HAP-1 (cell line): ENCODE results near the gene KLHL26.

ENCODE experiments used
- DNase-seq, 2 experiments: peaks; one replicate each; pipeline ENCODE4 v3.0.0-alpha.2; 2016 to 2020; ENCODE audit warnings: low spot score in 2 of 2
- H3K27me3 ChIP-seq: fragments of 250-450 bp; sonication (Bioruptor Pico); 2 replicates; pipeline ENCODE4 v1.5.1; 2020; ENCODE audit warnings: low read depth, mild to moderate bottlenecking, moderate library complexity
- H3K36me3 ChIP-seq: fragments of 250-450 bp; sonication (Bioruptor Pico); replicated peaks from 2 replicates; pipeline ENCODE4 v1.5.1; 2020; ENCODE audit warnings: mild to moderate bottlenecking
- H3K4me1 ChIP-seq: fragments of 250-450 bp; sonication (Bioruptor Pico); 2 replicates; pipeline ENCODE4 v1.5.1; 2020; ENCODE audit warnings: mild to moderate bottlenecking
- H3K4me3 ChIP-seq: fragments of 250-450 bp; sonication (Bioruptor Pico); 2 replicates; pipeline ENCODE4 v1.5.1; 2020; ENCODE audit warnings: mild to moderate bottlenecking, moderate library complexity
- H3K9me3 ChIP-seq: fragments of 250-450 bp; sonication (Bioruptor Pico); 2 replicates; pipeline ENCODE4 v1.5.1; 2020; ENCODE audit warnings: mild to moderate bottlenecking, moderate library complexity
- in situ Hi-C: fragments of 300-500 bp; cut with MboI; formaldehyde crosslinking; loops from 3 replicates; pipeline ENCODE4 v1.14.3; 2020; ENCODE audit warnings: low sequenced_read_pairs, inconsistent platforms, mixed read lengths

The KLHL26 gene

GRCh38 chr19:18637673-18638630 is 1.1 kb downstream of the KLHL26 start:
- H3K36me3 ChIP-seq, result no peaks in the 10 kb centered on the region
- peaks cover 9% of the 10 kb centered on the region for H3K4me1 ChIP-seq
- H3K27me3 ChIP-seq, result no peaks in the 10 kb centered on the region
- H3K4me3 ChIP-seq, result peak overlapping the region; percentile 90
- in situ Hi-C loops, result no loop called here
- DNase-seq, result peak; percentile 37 to 56
- no peaks in the 10 kb centered on the region for H3K9me3 ChIP-seq

- DNase-seq, result no peak
- Histone ChIP-seq H3K4me3 (no peak overlapping the region), H3K9me3 (no peaks in the 10 kb centered on the region), H3K36me3 (no peaks in the 10 kb centered on the region), H3K27me3 (no peaks in the 10 kb centered on the region), H3K4me1 (peaks cover 9% of the 10 kb centered on the region)
- in situ Hi-C loops, result no loop called here
Measured at GRCh38 chr19:18639706-18640243, 2.9 kb downstream of the KLHL26 start.

- no peak for DNase-seq
- in situ Hi-C loops, result no loop called here
- Histone ChIP-seq H3K4me1 (no peaks in the 10 kb centered on the region), H3K36me3 (no peaks in the 10 kb centered on the region), H3K27me3 (no peaks in the 10 kb centered on the region), H3K4me3 (no peak overlapping the region), H3K9me3 (no peaks in the 10 kb centered on the region)
Measured at GRCh38 chr19:18644196-18645034, 7.6 kb downstream of the KLHL26 start.

GRCh38 chr19:18645035-18645511 is 8.2 kb downstream of the KLHL26 start:
- no peaks in the 10 kb centered on the region for H3K4me1 ChIP-seq
- no peak overlapping the region for H3K4me3 ChIP-seq
- DNase-seq, result no peak
- H3K36me3 ChIP-seq, result no peaks in the 10 kb centered on the region
- in situ Hi-C loops, result no loop called here
- H3K27me3 ChIP-seq, result no peaks in the 10 kb centered on the region
- H3K9me3 ChIP-seq, result no peaks in the 10 kb centered on the region

DNA sequence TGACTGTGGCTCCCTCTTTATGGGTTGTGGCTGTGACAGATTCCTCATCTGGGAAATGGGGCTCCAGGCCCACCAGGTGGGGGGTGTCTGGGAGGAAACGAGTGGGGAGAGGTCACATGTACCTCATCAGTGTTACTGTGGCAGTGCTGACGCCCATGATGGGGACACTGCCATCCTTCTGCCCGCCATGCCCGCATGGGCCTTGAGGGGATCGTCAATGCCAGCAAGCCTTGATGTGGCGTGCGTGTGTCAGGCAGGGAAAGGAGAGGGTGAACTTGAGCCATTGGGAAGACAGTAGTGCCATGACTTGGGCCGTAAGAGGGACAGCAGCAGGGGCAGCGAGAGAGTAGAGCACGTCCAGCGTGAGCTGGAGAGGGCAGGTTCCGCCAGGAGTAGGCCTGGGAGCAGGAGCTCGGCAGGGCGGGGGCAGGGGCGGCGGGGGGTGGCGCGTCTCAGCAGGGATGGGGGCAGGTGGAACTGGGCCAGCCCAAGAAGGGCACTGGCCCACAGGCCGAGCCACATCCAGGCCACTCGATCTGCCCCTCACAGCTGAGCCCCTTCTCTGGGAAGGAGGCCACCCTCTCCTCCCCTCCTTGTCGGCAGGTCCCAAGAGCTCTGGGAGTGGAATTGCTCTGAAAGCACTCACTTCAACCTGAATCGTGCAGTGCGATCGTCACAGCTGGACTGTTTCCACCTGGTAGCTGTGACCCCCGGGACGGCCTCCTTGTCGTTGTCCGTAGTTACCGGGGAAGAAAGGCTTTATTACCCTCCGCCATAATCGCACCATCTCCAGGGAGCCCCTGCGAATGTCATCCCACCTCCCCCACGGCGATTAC is 9.9 kb downstream of the KLHL26 start:
- no peaks in the 10 kb centered on the region for H3K36me3 ChIP-seq
- no peak for DNase-seq
- no peaks in the 10 kb centered on the region for H3K4me1 ChIP-seq
- no peaks in the 10 kb centered on the region for H3K27me3 ChIP-seq
- H3K4me3 ChIP-seq, result no peak overlapping the region
- in situ Hi-C loops, result no loop called here
- no peaks in the 10 kb centered on the region for H3K9me3 ChIP-seq

GRCh38 chr19:18647371-18647767 is 10.5 kb downstream of the KLHL26 start:
- Histone ChIP-seq H3K4me1 (no peaks in the 10 kb centered on the region), H3K36me3 (no peaks in the 10 kb centered on the region), H3K4me3 (no peak overlapping the region), H3K27me3 (no peaks in the 10 kb centered on the region), H3K9me3 (no peaks in the 10 kb centered on the region)
- DNase-seq, result no peak
- in situ Hi-C loops, result no loop called here

- Histone ChIP-seq H3K27me3 (no peaks in the 10 kb centered on the region), H3K4me1 (no peaks in the 10 kb centered on the region), H3K36me3 (no peaks in the 10 kb centered on the region), H3K4me3 (no peak overlapping the region), H3K9me3 (no peaks in the 10 kb centered on the region)
- DNase-seq, result no peak
- in situ Hi-C loops, result no loop called here
Measured at GRCh38 chr19:18647807-18648206, 11.0 kb downstream of the KLHL26 start.

DNA sequence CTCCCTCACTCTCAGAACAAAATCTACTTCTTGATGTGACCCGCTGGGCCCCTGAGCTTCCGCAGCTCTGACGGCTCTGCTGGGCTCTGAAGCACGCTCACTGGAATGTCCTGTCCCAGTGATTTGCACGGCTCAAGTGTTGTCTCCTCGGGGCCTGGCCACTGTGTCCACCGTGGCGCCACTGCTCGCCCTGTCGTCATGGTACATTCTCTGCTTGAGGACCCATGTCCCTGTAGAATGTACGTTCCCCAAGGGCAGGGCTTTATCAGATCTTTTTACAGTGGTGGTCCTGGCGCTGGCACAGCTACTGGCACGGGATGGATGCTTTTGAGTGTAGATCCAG is 12.1 kb downstream of the KLHL26 start:
- no peak overlapping the region for H3K4me3 ChIP-seq
- in situ Hi-C loops, result no loop called here
- no peak for DNase-seq

DNA sequence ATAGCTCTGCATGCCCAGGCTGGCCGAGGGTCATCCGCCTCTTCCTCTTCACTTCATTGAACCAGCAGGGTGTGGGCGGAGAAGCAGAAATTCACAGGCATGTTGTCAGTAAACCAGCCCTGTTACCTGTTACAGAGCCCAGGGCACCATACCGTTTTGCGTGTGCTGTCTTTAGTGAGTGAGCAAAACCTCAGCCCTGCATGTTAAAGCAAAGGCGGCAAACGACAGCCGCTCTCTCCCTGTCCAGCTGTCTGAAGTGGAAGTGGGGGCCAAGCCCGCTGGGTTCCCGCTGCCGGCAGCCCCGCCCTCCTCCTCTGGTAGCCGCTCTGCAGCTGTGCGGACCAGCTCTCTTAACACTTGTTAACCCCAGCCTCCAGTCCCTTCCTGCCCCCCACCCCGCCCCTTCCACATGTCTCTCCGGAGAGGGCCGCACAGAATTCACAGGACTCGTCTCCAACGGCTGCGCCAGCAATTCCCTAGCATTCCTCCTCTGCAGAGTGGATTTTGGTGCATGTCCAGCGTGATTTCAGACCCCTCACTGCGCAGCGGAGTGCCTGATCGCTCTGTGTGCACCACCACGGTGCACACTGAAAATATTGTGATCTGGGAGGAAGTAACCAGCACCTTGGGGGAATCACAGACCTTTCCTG is 12.7 kb downstream of the KLHL26 start:
- Histone ChIP-seq H3K27me3 (no peaks in the 10 kb centered on the region), H3K9me3 (no peaks in the 10 kb centered on the region), H3K36me3 (no peaks in the 10 kb centered on the region), H3K4me3 (no peak overlapping the region), H3K4me1 (no peaks in the 10 kb centered on the region)
- DNase-seq, result no peak
- in situ Hi-C loops, result no loop called here

More for the DNA sequence above, 12.1 kb downstream of the KLHL26 start:
- Histone ChIP-seq H3K27me3 (no peaks in the 10 kb centered on the region), H3K36me3 (no peaks in the 10 kb centered on the region), H3K4me1 (no peaks in the 10 kb centered on the region), H3K9me3 (no peaks in the 10 kb centered on the region)

DNA sequence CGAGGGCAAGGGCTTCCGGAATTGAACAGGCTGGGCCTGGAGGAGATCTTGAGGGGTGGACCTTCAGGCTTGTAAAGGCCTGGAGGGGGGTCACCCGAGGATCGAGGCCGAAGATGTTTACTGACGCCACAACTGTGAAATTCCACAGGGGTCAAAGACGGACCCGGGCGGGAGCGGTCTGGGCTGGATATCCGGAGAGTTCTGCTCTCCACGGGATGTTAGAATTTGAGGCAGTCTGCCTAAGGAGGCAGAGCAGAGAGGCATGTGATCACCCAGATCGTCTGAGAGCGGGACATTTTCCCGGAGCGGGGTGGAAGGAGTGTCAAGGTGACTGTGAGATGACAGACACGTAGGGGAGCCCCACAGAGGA is 13.2 kb downstream of the KLHL26 start:
- DNase-seq, result no peak
- no peaks in the 10 kb centered on the region for H3K36me3 ChIP-seq
- in situ Hi-C loops, result no loop called here
- H3K9me3 ChIP-seq, result no peaks in the 10 kb centered on the region
- no peak overlapping the region for H3K4me3 ChIP-seq
- no peaks in the 10 kb centered on the region for H3K27me3 ChIP-seq
- no peaks in the 10 kb centered on the region for H3K4me1 ChIP-seq

DNA sequence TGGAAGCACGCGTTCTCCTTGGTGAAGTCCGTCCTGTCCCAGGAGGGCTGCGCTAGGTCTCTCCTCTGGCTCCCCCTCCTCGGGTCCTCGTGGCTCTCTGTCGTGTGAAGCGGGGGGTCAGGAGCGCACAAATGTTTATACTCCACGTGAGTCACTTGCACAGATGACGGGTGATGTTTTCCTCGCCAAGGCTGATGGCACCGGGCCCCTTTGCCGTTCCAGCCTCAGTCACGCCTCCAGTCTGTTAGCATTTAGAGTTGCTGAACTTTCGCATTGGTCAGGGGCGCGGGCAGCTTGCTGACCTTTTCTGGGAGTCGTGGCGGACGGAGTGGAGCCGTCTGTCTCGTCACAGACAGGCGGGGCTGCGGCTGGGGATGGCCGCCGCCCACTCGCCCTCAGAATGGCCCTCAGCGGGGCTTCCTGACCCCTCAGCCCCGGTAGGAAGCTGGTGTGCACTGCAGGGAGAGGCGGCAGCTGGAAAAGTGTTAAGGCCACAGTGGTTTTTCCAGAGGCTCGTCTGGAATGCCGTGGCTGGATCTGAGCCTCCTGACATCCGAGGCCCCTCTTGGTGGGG is 13.7 kb downstream of the KLHL26 start:
- in situ Hi-C loops, result no loop called here
- no peak for DNase-seq
- Histone ChIP-seq H3K4me3 (no peak overlapping the region), H3K4me1 (no peaks in the 10 kb centered on the region), H3K36me3 (no peaks in the 10 kb centered on the region), H3K9me3 (no peaks in the 10 kb centered on the region), H3K27me3 (no peaks in the 10 kb centered on the region)

DNA sequence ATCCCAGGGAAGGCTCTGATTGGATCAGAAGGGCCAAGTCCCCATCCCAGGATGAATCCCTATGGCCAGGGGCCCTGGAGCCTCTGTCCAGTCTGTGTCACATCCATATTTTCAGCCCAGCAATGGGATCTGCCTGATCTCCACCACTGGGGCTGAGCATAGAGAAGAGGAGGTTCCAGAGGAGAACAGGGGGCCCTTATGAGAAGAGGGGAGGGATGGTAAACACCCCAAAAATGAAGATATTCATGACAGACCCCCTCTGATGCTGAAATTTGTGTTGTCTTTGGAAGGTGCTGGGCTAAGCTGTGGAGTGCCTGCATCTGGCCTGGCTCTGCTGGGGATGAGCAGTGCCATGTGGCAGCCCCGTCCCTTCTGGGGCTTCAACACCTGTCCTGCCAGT is 14.5 kb downstream of the KLHL26 start:
- H3K9me3 ChIP-seq, result no peaks in the 10 kb centered on the region
- no peaks in the 10 kb centered on the region for H3K4me1 ChIP-seq
- in situ Hi-C loops, result no loop called here
- no peak overlapping the region for H3K4me3 ChIP-seq
- DNase-seq, result no peak
- no peaks in the 10 kb centered on the region for H3K27me3 ChIP-seq
- no peaks in the 10 kb centered on the region for H3K36me3 ChIP-seq

DNA sequence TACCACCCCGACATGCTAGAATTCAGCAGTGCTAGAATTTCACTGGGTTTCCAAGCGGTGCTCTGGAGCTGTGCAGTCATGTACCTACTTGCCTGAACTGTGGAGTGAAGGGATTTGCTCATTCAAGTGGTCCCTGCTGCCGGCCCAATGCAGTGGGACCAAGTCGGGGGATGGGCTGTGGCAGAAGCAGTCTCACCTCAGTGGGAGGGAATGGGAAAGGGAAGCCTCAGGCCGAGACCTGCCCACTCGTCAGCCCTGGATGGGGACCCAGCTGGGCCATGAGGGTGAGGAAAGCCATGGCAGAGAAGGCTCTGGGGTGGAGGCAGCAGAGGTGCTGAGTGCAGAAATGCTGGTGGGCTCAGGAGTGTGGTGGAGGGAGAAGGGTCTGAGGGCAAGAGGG is 14.9 kb downstream of the KLHL26 start:
- Histone ChIP-seq H3K9me3 (no peaks in the 10 kb centered on the region), H3K4me1 (no peaks in the 10 kb centered on the region), H3K4me3 (no peak overlapping the region), H3K36me3 (no peaks in the 10 kb centered on the region), H3K27me3 (no peaks in the 10 kb centered on the region)
- in situ Hi-C loops, result no loop called here
- DNase-seq, result no peak
